Activated naive CD4-positive, alpha-beta T cell treated with anti-CD3 and anti-CD28 coated beads, Interleukin-2, amount 50 U/mL, for 72 hours (primary cell): ENCODE measurements around the gene ANO7. TPM values are rescaled to one million over a fixed set of nuclear protein-coding genes. Genes with fewer than 3 reads are reported as not detected.

Experiments used
- ATAC-seq, 2 donors: fragments of 150-1000 bp; cut with Tn5 transposase; 2 replicates each; pipeline ENCODE4 v1.10.0; 2021; ENCODE audit warnings: mild to moderate bottlenecking in 2 of 2, moderate library complexity in 2 of 2
- DNase-seq, 2 donors: peaks; one replicate each; pipeline ENCODE4 v3.0.0; 2021 to 2022; ENCODE audit warnings: low spot score in 2 of 2
- H3K27ac Mint-ChIP-seq, 2 donors: one replicate each; pipeline ENCODE4 v1.8.0; 2022; ENCODE audit warnings: mild to moderate bottlenecking in 2 of 2, mixed read lengths in 2 of 2
- H3K36me3 Mint-ChIP-seq, 2 donors: one replicate each; pipeline ENCODE4 v1.8.0; 2022; ENCODE audit warnings: mixed read lengths in 2 of 2
- H3K9me3 Mint-ChIP-seq, 2 donors: one replicate each; pipeline ENCODE4 v1.8.0; 2022; ENCODE audit warnings: mixed read lengths in 2 of 2
- total RNA-seq, 2 donors: library from RNA; stranded (reverse); gene quantifications; one replicate each; pipeline ENCODE4 v1.2.3, GENCODE V29; 2022

ANO7 gene
- total RNA-seq, 2 donors from 2014 or later, result 0.27 to 5.3 TPM

- Mint-ChIP-seq H3K9me3 (no peaks in the 10 kb centered on the region), H3K27ac (no peak overlapping the region), H3K36me3 (peaks cover 5 to 6% of the 10 kb centered on the region in 2 donors)
- DNase-seq (no peak), ATAC-seq (no peak)
These were observed 37.5 kb downstream of the ANO7 start for GRCh38 chr2:241225983-241226382.

GRCh38 chr2:241226723-241227572, 38.5 kb downstream of the ANO7 start:
- no peak for DNase-seq
- ATAC-seq, result no peak
- Mint-ChIP-seq H3K27ac (no peak overlapping the region), H3K9me3 (no peaks in the 10 kb centered on the region), H3K36me3 (peaks cover 6 to 12% of the 10 kb centered on the region in 2 donors)

- peak overlapping the region in 1 of 2 donors; percentile 37 for H3K27ac Mint-ChIP-seq
- ATAC-seq (no peak), DNase-seq (no peak)
- peaks cover 6 to 13% of the 10 kb centered on the region in 2 donors for H3K36me3 Mint-ChIP-seq
- no peaks in the 10 kb centered on the region for H3K9me3 Mint-ChIP-seq
These were observed 39.1 kb downstream of the ANO7 start for GRCh38 chr2:241227594-241227993.

GRCh38 chr2:241228081-241228859, 39.8 kb downstream of the ANO7 start:
- Mint-ChIP-seq H3K36me3 (peaks cover 6 to 13% of the 10 kb centered on the region in 2 donors), H3K27ac (no peak overlapping the region), H3K9me3 (no peaks in the 10 kb centered on the region)
- ATAC-seq (no peak), DNase-seq (no peak)

- DNase-seq (no peak), ATAC-seq (no peak)
- H3K9me3 Mint-ChIP-seq, result no peaks in the 10 kb centered on the region
- peaks cover 10 to 13% of the 10 kb centered on the region in 2 donors for H3K36me3 Mint-ChIP-seq
- no peak overlapping the region for H3K27ac Mint-ChIP-seq
These were observed 40.5 kb downstream of the ANO7 start for GRCh38 chr2:241228860-241229516.

GRCh38 chr2:241229563-241230401, 41.3 kb downstream of the ANO7 start:
- Mint-ChIP-seq H3K36me3 (peaks cover 13 to 15% of the 10 kb centered on the region in 2 donors), H3K27ac (peak overlapping the region; percentile 10 to 85), H3K9me3 (no peaks in the 10 kb centered on the region)
- ATAC-seq (no peak), DNase-seq (no peak)

- no peak for ATAC-seq
- no peak for DNase-seq
- H3K36me3 Mint-ChIP-seq, result peaks cover 13 to 16% of the 10 kb centered on the region in 2 donors
- H3K27ac Mint-ChIP-seq, result peak overlapping the region; percentile 10 to 85
- H3K9me3 Mint-ChIP-seq, result no peaks in the 10 kb centered on the region
These were observed 42.0 kb downstream of the ANO7 start for GRCh38 chr2:241230435-241230834.

GRCh38 chr2:241232736-241233575, 44.5 kb downstream of the ANO7 start:
- Mint-ChIP-seq H3K9me3 (no peaks in the 10 kb centered on the region), H3K36me3 (peaks cover 19 to 28% of the 10 kb centered on the region in 2 donors), H3K27ac (peak overlapping the region in 1 of 2 donors; percentile 82)
- no peak for ATAC-seq
- no peak for DNase-seq

GRCh38 chr2:241234066-241234790, 45.8 kb downstream of the ANO7 start:
- peak overlapping the region; percentile 7 to 22 for H3K27ac Mint-ChIP-seq
- ATAC-seq, result no peak
- no peak for DNase-seq
- H3K9me3 Mint-ChIP-seq, result no peaks in the 10 kb centered on the region
- peaks cover 26 to 34% of the 10 kb centered on the region in 2 donors for H3K36me3 Mint-ChIP-seq

GRCh38 chr2:241234962-241235740, 46.7 kb downstream of the ANO7 start:
- Mint-ChIP-seq H3K27ac (peak overlapping the region in 1 of 2 donors; percentile 7), H3K9me3 (no peaks in the 10 kb centered on the region), H3K36me3 (peaks cover 28 to 35% of the 10 kb centered on the region in 2 donors)
- ATAC-seq, result no peak
- no peak for DNase-seq

GRCh38 chr2:241235859-241236593, 47.5 kb downstream of the ANO7 start:
- no peaks in the 10 kb centered on the region for H3K9me3 Mint-ChIP-seq
- peaks cover 33 to 40% of the 10 kb centered on the region in 2 donors for H3K36me3 Mint-ChIP-seq
- DNase-seq, result no peak
- no peak for ATAC-seq
- peak overlapping the region in 1 of 2 donors; percentile 67 for H3K27ac Mint-ChIP-seq

GRCh38 chr2:241237047-241237446, 48.6 kb downstream of the ANO7 start:
- H3K36me3 Mint-ChIP-seq, result peaks cover 25 to 45% of the 10 kb centered on the region in 2 donors
- peak overlapping the region in 1 of 2 donors; percentile 90 for H3K27ac Mint-ChIP-seq
- H3K9me3 Mint-ChIP-seq, result no peaks in the 10 kb centered on the region

GRCh38 chr2:241237949-241238371, 49.5 kb downstream of the ANO7 start:
- ATAC-seq (no peak), DNase-seq (no peak)
- no peaks in the 10 kb centered on the region for H3K9me3 Mint-ChIP-seq
- peaks cover 25 to 53% of the 10 kb centered on the region in 2 donors for H3K36me3 Mint-ChIP-seq
- peak overlapping the region in 1 of 2 donors; percentile 65 for H3K27ac Mint-ChIP-seq

More at GRCh38 chr2:241237047-241237446, 48.6 kb downstream of the ANO7 start:
- ATAC-seq, result no peak
- DNase-seq, result no peak
